Measurements from ENCODE around the gene CUL7. TPM values are rescaled to one million over a fixed set of nuclear protein-coding genes. Genes with fewer than 3 reads are reported as not detected.
A peak's percentile ranks its signal among the peaks of the same experiment; 100 is the strongest.

The CUL7 gene
- total and polyA plus RNA-seq, 2 of the 8 experiments (the other 6 are each of a cell fraction or from before 2014, with no cell fraction given) = 10.8 to 15.0 TPM

DNA sequence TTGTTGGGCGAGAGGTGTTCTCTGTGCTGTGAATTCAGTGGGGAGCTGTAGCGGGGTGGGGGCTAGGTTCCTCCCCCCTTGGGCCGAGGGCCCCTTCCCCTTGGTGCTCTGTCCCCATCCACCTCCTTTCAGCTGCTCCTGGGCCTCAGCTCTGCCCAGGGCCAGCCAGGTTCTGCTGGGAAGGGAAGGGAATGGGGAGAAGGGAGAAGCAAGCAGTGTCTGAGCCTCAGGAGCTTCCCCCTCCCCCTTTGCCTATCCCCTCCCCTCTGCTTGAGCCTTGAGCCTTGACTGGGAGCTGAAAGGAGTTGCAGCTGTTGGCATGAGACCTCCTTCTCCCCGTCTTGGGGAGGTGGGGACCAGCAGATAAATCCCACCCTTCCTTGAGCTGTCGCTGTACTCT lies 32.8 kb downstream of the CUL7 start:
- Histone ChIP-seq H2BK12ac (ENCODE audit: low read depth, low read length) (no peak overlapping the region), H3K79me2 (ENCODE audit: control insufficient read depth in 1 of 2, insufficient read depth in 2 of 2, low read length in 2 of 2) (peaks cover 0 to 45% of the 10 kb centered on the region in 2 experiments; a peak in 3 of 4 replicates), H2BK120ac (replicated peaks; ENCODE audit: low read depth, low read length) (no peak overlapping the region), H4K5ac (ENCODE audit: insufficient read length, low read depth, low read length) (peak overlapping the region; percentile 74), H2BK5ac (ENCODE audit: low read depth, low read length) (peak overlapping the region; percentile 85), H3K79me1 (ENCODE audit: low read depth, low read length) (peaks cover 9% of the 10 kb centered on the region; the same call in 1 of the 2 replicates), H3K4me1 (replicated peaks in 1 of 4; ENCODE audit: control insufficient read depth in 3 of 4, insufficient read depth in 4 of 4, low read length in 3 of 4) (peaks cover 0 to 5% (median 1%) of the 10 kb centered on the region in 4 experiments; a peak in 4 of 7 replicates), H3K27me3 (replicated peaks in 1 of 4; ENCODE audit: control insufficient read depth in 3 of 4, extremely low read depth in 1 of 4, insufficient read depth in 3 of 4, low read length in 3 of 4) (no peaks in the 10 kb centered on the region), H3K23ac (ENCODE audit: insufficient read length) (no peak overlapping the region), H4K20me1 (replicated peaks in 1 of 2; ENCODE audit: control insufficient read depth in 1 of 2, insufficient read depth in 2 of 2, low read length in 2 of 2) (peaks cover 0 to 2% of the 10 kb centered on the region in 2 experiments), H2BK20ac (ENCODE audit: low read length) (0 out of 2 replicates have a peak overlapping the region, but pooled peaks have one; percentile 21), H3K9ac (replicated peaks in 1 of 4; ENCODE audit: extremely low read depth in 1 of 4, low read depth in 3 of 4, low read length in 3 of 4) (peak overlapping the region in 3 of 4 experiments; percentile 39 to 91 (median 90); a peak in 4 of 7 replicates), H3K56ac (replicated peaks; ENCODE audit: insufficient read length, low read depth, low read length) (no peak overlapping the region), H3K18ac (ENCODE audit: extremely low read depth, low read length) (no peak overlapping the region), H3K4me2 (ENCODE audit: insufficient read depth in 1 of 2, low read depth in 2 of 2, low read length in 2 of 2) (peak overlapping the region; percentile 45 to 89), H3K4me3 (ENCODE audit: extremely low read depth in 1 of 4, insufficient read depth in 2 of 4, low read depth in 3 of 4, low read length in 4 of 4) (peak overlapping the region; percentile 93 to 99 (median 96); a peak in 7 of 8 replicates), H2AFZ (ENCODE audit: low read length) (no peak overlapping the region), H3K9me3 (ENCODE audit: insufficient read depth in 2 of 2, low read depth in 1 of 2, low read length in 1 of 2) (no peaks in the 10 kb centered on the region), H2BK15ac (ENCODE audit: low read length) (peak overlapping the region; percentile 12; the same call in 1 of the 2 replicates), H4K91ac (replicated peaks; ENCODE audit: insufficient read length, low read length) (no peak overlapping the region), H3K4ac (replicated peaks; ENCODE audit: insufficient read length, low read depth, low read length) (no peak overlapping the region), H3K36me3 (ENCODE audit: control insufficient read depth in 2 of 4, insufficient read depth in 4 of 4, low read length in 3 of 4) (peaks cover 17 to 42% (median 30%) of the 10 kb centered on the region in 4 experiments), H3K23me2 (ENCODE audit: low read depth, low read length) (peaks cover 6% of the 10 kb centered on the region; the same call in 1 of the 2 replicates), H2AK5ac (ENCODE audit: low read depth, low read length) (no peak overlapping the region), H4K8ac (ENCODE audit: extremely low read depth, insufficient read depth, low read length) (no peak overlapping the region; the same call in 1 of the 2 replicates), H3K14ac (ENCODE audit: insufficient read length) (no peak overlapping the region), H3K27ac (ENCODE audit: low read depth, low read length) (peak overlapping the region; percentile 21; the same call in 1 of the 2 replicates)
- 36% methylated on average over 3 of the region's 5 CpGs; no CpG with 5 or more reads in 1 of the 2 experiments for WGBS, 2 experiments (ENCODE audit: extremely low coverage in 1 of 2, insufficient coverage in 1 of 2, insufficient read length in 1 of 2, insufficient replicate concordance in 2 of 2, low coverage in 1 of 2, low lambda C conversion rate in 2 of 2, missing lambda C conversion rate in 1 of 2)
- no peak for FAIRE-seq
- POLR2A ChIA-PET (ENCODE audit: partially characterized antibody) = interaction anchor here (0.7 to 27.9 kb wide), 17 partner anchors 10 to 226 kb away, joined by 3 to 584 read pairs (median 5); partner anchors contain the start of genes CUL7, KLC4, MRPL2 and PEX6
- TF ChIP-seq GABPA (IDR thresholded peaks at IDR 0.05; ENCODE audit: borderline replicate concordance, insufficient read depth, low read length) = no peak
- 0 out of 4 replicates have a peak, but pooled peaks of 1 of the 2 experiments have one; percentile 66 for TF ChIP-seq SIN3A (conservative IDR thresholded peaks at IDR 0.05 in 1 of 2, IDR thresholded peaks at IDR 0.05 in 1 of 2; ENCODE audit: low read depth in 1 of 2, low read length in 2 of 2)
- TF ChIP-seq CTBP2 (IDR thresholded peaks at IDR 0.05; ENCODE audit: borderline replicate concordance, insufficient read depth, insufficient read length, low read length) = no peak
- TF ChIP-seq SAP30 (IDR thresholded peaks at IDR 0.05; ENCODE audit: insufficient read depth, insufficient replicate concordance, low read length) = peak; percentile 32
- CTCF ChIA-PET (ENCODE audit: partially characterized antibody) = interaction anchor here (0.7 to 5.6 kb wide), 9 partner anchors 8 to 145 kb away, joined by 3 to 33 read pairs (median 3); no protein-coding TSS in a partner anchor
- peak in 1 of 2 experiments; percentile 61 for DNase-seq (ENCODE audit: low read depth in 1 of 2, low spot score in 2 of 2)
